Posterior cingulate gyrus (tissue), 11 donors: ENCODE data around the gene MRRF.

Experiments used
- DNase-seq, 10 donors: peaks; one replicate each; pipeline versions ENCODE4 v3.0.0 to v3.0.0-alpha.2; 2020 to 2021; ENCODE audit warnings: mixed read lengths in 3 of 10
- intact Hi-C: fragments of 100-400 bp; cut with DNase I; formaldehyde crosslinking; loops from one replicate; pipeline ENCODE4 v1.15.1; 2023

MRRF gene

GRCh38 chr9:122372856-122373845 is 108.5 kb downstream of the MRRF start:
- intact Hi-C loops, result no loop called here
- peak in 2 of 10 donors; percentile 69 to 85 for DNase-seq

GRCh38 chr9:122374885-122375420 is 110.3 kb downstream of the MRRF start:
- DNase-seq, result peak in 5 of 10 donors; percentile 15 to 85 (median 37)
- intact Hi-C loops, result no loop called here

GRCh38 chr9:122376796-122377195 is 112.1 kb downstream of the MRRF start:
- intact Hi-C loops, result no loop called here
- DNase-seq, result peak in 2 of 10 donors; percentile 10 to 33

- peak in 1 of 10 donors; percentile 66 for DNase-seq
- intact Hi-C loops, result no loop called here
Observed at GRCh38 chr9:122377241-122378164, 112.8 kb downstream of the MRRF start.

GRCh38 chr9:122378236-122378635 is 113.6 kb downstream of the MRRF start:
- DNase-seq, result peak in 1 of 10 donors; percentile 67
- intact Hi-C loops, result no loop called here

- intact Hi-C loops, result no loop called here
- no peak for DNase-seq
Observed at GRCh38 chr9:122379340-122379739, 114.7 kb downstream of the MRRF start.

- intact Hi-C loops, result no loop called here
Observed at GRCh38 chr9:122380293-122380692, 115.6 kb downstream of the MRRF start.

More at GRCh38 chr9:122380293-122380692, 115.6 kb downstream of the MRRF start:
- no peak for DNase-seq
